PC-9 (cell line): ENCODE measurements around the gene ID2. TPM values are rescaled to one million over a fixed set of nuclear protein-coding genes. Genes with fewer than 3 reads are reported as not detected.
A peak's percentile ranks its signal among the peaks of the same experiment; 100 is the strongest.

Experiments
- Bru-seq: library from RNA; stranded (reverse); fragments of 400-500 nt; gene quantifications from one replicate; lab custom pipeline; 2021; lab: Mats Ljungman, UMichigan
- BruChase-seq, 2 experiments: library from RNA; stranded (reverse); fragments of 400-500 nt; gene quantifications; one replicate each; lab custom pipeline; 2021; lab: Mats Ljungman, UMichigan
- BruUV-seq: library from RNA; stranded (reverse); fragments of 400-500 nt; replicated peaks from 2 replicates; lab custom pipeline; 2021; lab: Mats Ljungman, UMichigan
- CTCF ChIA-PET: fragments of 300-600 bp; sonication (Branson Sonifier 250); formaldehyde crosslinking; loops from one replicate; lab custom pipeline; 2022; ENCODE audit warnings: antibody characterized with exemption; lab: Charles Lee
- POLR2A ChIA-PET: fragments of 300-600 bp; sonication (Branson Sonifier 250); formaldehyde crosslinking; loops from one replicate; lab custom pipeline; 2022; ENCODE audit warnings: antibody characterized with exemption; ENCODE audit not compliant: unreplicated experiment; lab: Charles Lee
- DNase-seq, 2 experiments: peaks; one replicate each; pipeline versions ENCODE4 v3.0.0 to v3.0.0-alpha.2; 2015 to 2022; ENCODE audit warnings: mixed read lengths in 1 of 2
- H2AFZ ChIP-seq: fragments of 200-600 bp; sonication (generic); 2 replicates; pipeline ENCODE4 v1.8.1; 2017; ENCODE audit warnings: antibody characterized with exemption
- H3F3A ChIP-seq: fragments of 200-600 bp; sonication (generic); 2 replicates; pipeline ENCODE4 v1.8.1; 2017; ENCODE audit warnings: antibody characterized with exemption, mild to moderate bottlenecking, low read depth; ENCODE audit not compliant: insufficient read depth
- H3K27ac ChIP-seq: fragments of 200-600 bp; sonication (generic); 2 replicates; pipeline ENCODE4 v1.6.1; 2016; ENCODE audit warnings: mixed run types
- H3K27me3 ChIP-seq: fragments of 200-600 bp; sonication (generic); 2 replicates; pipeline ENCODE4 v1.6.1; 2016; ENCODE audit warnings: low read depth, mixed run types; ENCODE audit not compliant: insufficient read depth
- H3K36me3 ChIP-seq: fragments of 200-600 bp; sonication (generic); 2 replicates; pipeline ENCODE4 v1.6.1; 2016; ENCODE audit warnings: low read depth, mixed run types
- H3K4me1 ChIP-seq: fragments of 200-600 bp; sonication (generic); replicated peaks from 2 replicates; pipeline ENCODE4 v1.6.1; 2016; ENCODE audit warnings: mixed run types; ENCODE audit not compliant: insufficient read depth
- H3K4me2 ChIP-seq: fragments of 200-600 bp; sonication (generic); 2 replicates; pipeline ENCODE4 v1.6.1; 2017; ENCODE audit warnings: mixed run types
- H3K4me3 ChIP-seq: fragments of 200-600 bp; sonication (generic); 2 replicates; pipeline ENCODE4 v1.6.1; 2016; ENCODE audit warnings: mixed run types
- H3K79me2 ChIP-seq: fragments of 200-600 bp; sonication (generic); 2 replicates; pipeline ENCODE4 v1.6.1; 2017; ENCODE audit warnings: low read depth, mixed run types
- H3K9me2 ChIP-seq: fragments of 200-600 bp; sonication (generic); 2 replicates; pipeline ENCODE4 v1.8.1; 2017; ENCODE audit warnings: mild to moderate bottlenecking; ENCODE audit not compliant: insufficient read depth
- H3K9me3 ChIP-seq: fragments of 200-600 bp; sonication (generic); 2 replicates; pipeline ENCODE4 v1.8.1; 2016; ENCODE audit warnings: low read depth; ENCODE audit not compliant: insufficient read depth
- H4K20me1 ChIP-seq: fragments of 200-600 bp; sonication (generic); 2 replicates; pipeline ENCODE4 v1.8.1; 2017; ENCODE audit not compliant: insufficient read depth
- CTCF ChIP-seq: fragments of 200-600 bp; sonication (generic); conservative IDR thresholded peaks from 2 replicates; pipeline ENCODE4 v1.6.1; 2017; ENCODE audit warnings: mixed run types, antibody characterized with exemption, mild to moderate bottlenecking, moderate library complexity
- EZH2 ChIP-seq: fragments of 200-600 bp; sonication (generic); IDR thresholded peaks from 2 replicates; pipeline ENCODE4 v1.8.0; 2017; ENCODE audit warnings: antibody characterized with exemption, low read depth
- intact Hi-C: fragments of 100-400 bp; cut with micrococcal nuclease; formaldehyde crosslinking; loops from one replicate; pipeline ENCODE4 v1.10.0; 2022; ENCODE audit not compliant: unreplicated experiment
- long read RNA-seq: library from polyadenylated mRNA; stranded (forward); transcript quantifications from one replicate; pipeline ENCODE4 v2.0.0, GENCODE V29; 2022
- total RNA-seq: library from RNA; stranded (reverse); gene quantifications from 2 replicates; pipeline ENCODE4 v1.2.3, GENCODE V29; 2021

ID2 gene
- 0.61 and 0.95 TPM in 2 replicates for total RNA-seq
- Bru-seq, nascent RNA = percentile 25 among the genes with signal in this experiment
- BruChase-seq, experiment 1, labeled RNA remaining after a 2-hour chase = percentile 35 among the genes with signal in this experiment
- BruChase-seq, experiment 2, labeled RNA remaining after a 6-hour chase = percentile 37 among the genes with signal in this experiment
- long read RNA-seq = 0 reads

DNA sequence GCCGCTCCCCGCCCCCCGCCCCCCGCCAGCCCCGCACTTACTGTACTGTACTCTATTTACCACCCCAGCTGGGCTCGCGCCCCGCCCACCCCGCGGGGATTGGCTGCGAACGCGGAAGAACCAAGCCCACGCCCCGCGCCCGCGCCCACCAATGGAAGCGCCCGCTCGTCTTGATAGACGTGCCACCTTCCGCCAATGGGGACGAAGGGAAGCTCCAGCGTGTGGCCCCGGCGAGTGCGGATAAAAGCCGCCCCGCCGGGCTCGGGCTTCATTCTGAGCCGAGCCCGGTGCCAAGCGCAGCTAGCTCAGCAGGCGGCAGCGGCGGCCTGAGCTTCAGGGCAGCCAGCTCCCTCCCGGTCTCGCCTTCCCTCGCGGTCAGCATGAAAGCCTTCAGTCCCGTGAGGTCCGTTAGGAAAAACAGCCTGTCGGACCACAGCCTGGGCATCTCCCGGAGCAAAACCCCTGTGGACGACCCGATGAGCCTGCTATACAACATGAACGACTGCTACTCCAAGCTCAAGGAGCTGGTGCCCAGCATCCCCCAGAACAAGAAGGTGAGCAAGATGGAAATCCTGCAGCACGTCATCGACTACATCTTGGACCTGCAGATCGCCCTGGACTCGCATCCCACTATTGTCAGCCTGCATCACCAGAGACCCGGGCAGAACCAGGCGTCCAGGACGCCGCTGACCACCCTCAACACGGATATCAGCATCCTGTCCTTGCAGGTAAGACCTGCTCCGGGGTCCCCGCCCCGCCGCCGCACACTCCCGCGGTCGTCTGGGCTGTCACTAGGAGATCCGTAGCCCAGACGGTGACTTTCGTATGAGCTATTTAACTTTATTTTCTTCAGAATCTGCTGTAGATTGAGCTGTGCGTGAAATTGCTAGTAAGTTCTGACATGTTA, at the start of gene ID2:
Gene ID2 (plus strand): TSS at position 271 of the 907 bp plus-strand sequence. CDS start 110 bp downstream, at position 381.
- H3K36me3 ChIP-seq = no peaks in the 10 kb centered on the region
- H3K79me2 ChIP-seq = no peaks in the 10 kb centered on the region
- TF ChIP-seq EZH2 = no peak
- no peak for TF ChIP-seq CTCF
- peak within 1 kb of the TSS; percentile 97 for H3K4me2 ChIP-seq
- peaks cover 62% of the 10 kb centered on the region for H3K27me3 ChIP-seq
- H3K9me3 ChIP-seq = 0 out of 2 replicates have a peak, but pooled peaks cover 6% of the 10 kb centered on the region
- POLR2A ChIA-PET = interaction anchor here (0.6 to 0.7 kb wide), 4 partner anchors 98 to 1260 kb away, joined by 3 to 7 read pairs (median 4); no protein-coding TSS in a partner anchor
- 0 out of 2 replicates have a peak, but pooled peaks cover 3% of the 10 kb centered on the region for H3F3A ChIP-seq
- H4K20me1 ChIP-seq = no peaks in the 10 kb centered on the region
- no peaks in the 10 kb centered on the region for H3K9me2 ChIP-seq
- intact Hi-C loops = loop anchor here (10.0 kb wide), 1 partner anchor 453 kb away; no protein-coding TSS in a partner anchor
- no peaks in the 10 kb centered on the region; the same call in 1 of the 2 replicates for H3K4me1 ChIP-seq
- peak within 1 kb of the TSS; percentile 59 for H3K4me3 ChIP-seq
- peak; percentile 82 to 91 for DNase-seq
- CTCF ChIA-PET = interaction anchor here (0.6 kb wide), 1 partner anchor 429 kb away, joined by 3 read pairs; no protein-coding TSS in a partner anchor
- H2AFZ ChIP-seq = peak within 1 kb of the TSS; percentile 87
- no peak within 1 kb of the TSS for H3K27ac ChIP-seq
- TSS peak; percentile 66 for BruUV-seq

- CTCF ChIA-PET = no interaction called here
- Histone ChIP-seq H3K27ac (no peak overlapping the region), H3K36me3 (no peaks in the 10 kb centered on the region), H3K4me2 (no peak overlapping the region), H3K4me3 (no peak overlapping the region), H3K4me1 (no peaks in the 10 kb centered on the region), H3K9me3 (no peaks in the 10 kb centered on the region), H2AFZ (no peak overlapping the region), H3K9me2 (no peaks in the 10 kb centered on the region), H3K79me2 (no peaks in the 10 kb centered on the region), H3F3A (no peaks in the 10 kb centered on the region), H4K20me1 (no peaks in the 10 kb centered on the region), H3K27me3 (peaks cover 90% of the 10 kb centered on the region)
- BruUV-seq = no TSS peak
- TF ChIP-seq EZH2 (no peak), CTCF (no peak)
- POLR2A ChIA-PET = no interaction called here
- DNase-seq = no peak
- intact Hi-C loops = no loop called here
These were observed 49.1 kb upstream of the ID2 start for GRCh38 chr2:8632755-8633154.

DNA sequence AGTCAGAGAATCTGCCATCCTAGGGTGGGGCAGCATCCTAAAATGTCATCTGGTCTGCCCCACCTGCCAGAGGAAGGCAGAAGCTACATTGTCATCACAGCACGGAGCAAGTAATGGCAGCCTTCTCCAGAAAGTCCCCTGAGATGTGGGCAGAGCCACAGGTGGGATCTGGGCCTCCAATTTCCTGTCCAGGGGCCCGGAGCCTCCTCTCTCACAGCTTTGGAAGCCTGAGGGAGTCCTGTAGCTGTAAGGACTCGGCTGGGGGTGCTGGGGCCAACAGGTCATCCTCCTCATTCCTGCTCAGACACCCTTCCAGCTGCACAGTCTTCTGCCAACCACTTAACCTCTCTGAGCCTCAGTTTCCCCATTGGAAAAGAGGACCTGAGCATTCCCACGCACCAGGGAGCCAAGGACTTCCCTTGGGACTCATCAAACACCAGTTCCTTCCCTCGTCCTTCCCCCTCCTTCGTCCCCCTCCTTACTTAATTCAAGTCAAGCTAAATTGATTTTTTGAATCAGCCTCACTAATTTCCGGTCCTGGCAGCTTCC, 48.6 kb upstream of the ID2 start:
- no peak overlapping the region for H3K4me2 ChIP-seq
- intact Hi-C loops = no loop called here
- no peaks in the 10 kb centered on the region for H3K9me2 ChIP-seq
- ChIA-PET CTCF (no interaction called here), POLR2A (no interaction called here)
- H3F3A ChIP-seq = no peaks in the 10 kb centered on the region
- no peaks in the 10 kb centered on the region for H4K20me1 ChIP-seq
- TF ChIP-seq CTCF = no peak
- no peak for TF ChIP-seq EZH2
- no peak overlapping the region for H3K4me3 ChIP-seq
- H3K9me3 ChIP-seq = no peaks in the 10 kb centered on the region
- no peak for DNase-seq
- no peaks in the 10 kb centered on the region for H3K4me1 ChIP-seq
- H3K27me3 ChIP-seq = peaks cover 90% of the 10 kb centered on the region
- no TSS peak for BruUV-seq
- H3K27ac ChIP-seq = no peak overlapping the region
- no peaks in the 10 kb centered on the region for H3K79me2 ChIP-seq
- no peaks in the 10 kb centered on the region for H3K36me3 ChIP-seq
- H2AFZ ChIP-seq = no peak overlapping the region
